Liver (tissue), 3 donors: Measurements from ENCODE around the gene DEXI.

Source experiments
- GABPA ChIP-seq, 2 donors: IDR thresholded peaks in 1 of 2; conservative IDR thresholded peaks in 1 of 2; 2 replicates each; pipeline ENCODE4 v1.6.1; 2016; ENCODE audit warnings: antibody characterized with exemption in 2 of 2, mild to moderate bottlenecking in 1 of 2, moderate library complexity in 1 of 2
- HNF4G ChIP-seq: IDR thresholded peaks from 2 replicates; pipeline ENCODE4 v1.6.1; 2016; ENCODE audit warnings: antibody characterized with exemption
- JUND ChIP-seq, 2 donors: IDR thresholded peaks; 2 replicates each; pipeline ENCODE4 v1.6.1; 2016; ENCODE audit warnings: antibody characterized with exemption in 2 of 2
- NR2F2 ChIP-seq: IDR thresholded peaks from 2 replicates; pipeline ENCODE4 v1.6.1; 2016; ENCODE audit warnings: antibody characterized with exemption
- RAD21 ChIP-seq, 2 donors: IDR thresholded peaks; 2 replicates each; pipeline ENCODE4 v1.6.1; 2016; ENCODE audit warnings: antibody characterized with exemption in 2 of 2, mild to moderate bottlenecking in 2 of 2
- RXRA ChIP-seq, 2 donors: IDR thresholded peaks; 2 replicates each; pipeline ENCODE4 v1.6.1; 2017 to 2018; ENCODE audit warnings: antibody characterized with exemption in 2 of 2, mild to moderate bottlenecking in 1 of 2
- YY1 ChIP-seq: IDR thresholded peaks from 2 replicates; pipeline ENCODE4 v1.6.1; 2016; ENCODE audit warnings: antibody characterized with exemption, mild to moderate bottlenecking
- TF ChIP-seq, protein P1 (sequence below): fragments of 150-350 bp; IDR thresholded peaks from 2 replicates; pipeline ENCODE4 v1.5.1; 2017; ENCODE audit warnings: improper control_type of control experiment, low read depth, low read length; ENCODE audit not compliant: missing input control
- TF ChIP-seq, protein P2 (sequence below): IDR thresholded peaks from 2 replicates; pipeline ENCODE4 v1.6.1; 2016; ENCODE audit warnings: antibody characterized with exemption
- TF ChIP-seq, protein P3 (sequence below): IDR thresholded peaks from 2 replicates; pipeline ENCODE4 v1.6.1; 2016; ENCODE audit warnings: antibody characterized with exemption, mild to moderate bottlenecking
- TF ChIP-seq, protein P4 (sequence below): IDR thresholded peaks from 2 replicates; pipeline ENCODE4 v1.6.1; 2016; ENCODE audit warnings: antibody characterized with exemption
- TF ChIP-seq, protein P5 (sequence below): IDR thresholded peaks from 2 replicates; pipeline ENCODE4 v1.6.1; 2016; ENCODE audit warnings: antibody characterized with exemption
- donor health status: healthy.
- donor health status: healthy.

DNA sequence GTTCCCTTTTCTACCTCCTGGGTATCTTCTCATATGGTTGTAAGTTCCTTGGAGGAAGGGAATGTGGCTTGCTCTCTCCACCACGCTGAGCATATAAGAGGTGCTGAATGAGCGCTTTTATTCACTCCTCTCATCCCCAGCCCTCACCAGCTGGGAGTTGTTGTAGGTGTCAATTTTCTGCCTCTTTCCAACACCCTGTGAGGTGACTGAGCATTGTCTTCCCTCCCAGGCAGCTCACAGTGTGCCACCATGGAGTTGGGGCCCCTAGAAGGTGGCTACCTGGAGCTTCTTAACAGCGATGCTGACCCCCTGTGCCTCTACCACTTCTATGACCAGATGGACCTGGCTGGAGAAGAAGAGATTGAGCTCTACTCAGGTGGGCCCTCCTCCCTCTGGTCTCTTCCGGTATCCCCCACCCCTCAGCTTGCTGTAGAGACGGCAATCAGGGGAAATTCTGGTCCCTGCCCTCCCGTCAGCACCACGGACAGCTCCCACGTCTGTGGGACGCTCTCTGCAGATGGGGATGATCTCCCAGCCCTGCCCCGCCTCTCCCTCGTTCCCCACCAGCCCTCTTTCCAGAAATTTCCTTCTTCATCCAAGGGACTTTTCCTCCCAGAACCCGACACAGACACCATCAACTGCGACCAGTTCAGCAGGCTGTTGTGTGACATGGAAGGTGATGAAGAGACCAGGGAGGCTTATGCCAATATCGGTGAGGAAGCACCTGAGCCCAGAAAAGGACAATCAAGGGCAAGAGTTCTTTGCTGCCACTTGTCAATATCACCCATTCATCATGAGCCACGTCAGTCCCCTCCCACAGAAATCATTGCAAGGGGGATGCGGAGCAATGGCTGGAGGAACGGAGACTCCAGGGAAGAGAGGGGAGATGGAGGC, 47.0 kb downstream of the DEXI start:
- TF ChIP-seq, protein P1, sequence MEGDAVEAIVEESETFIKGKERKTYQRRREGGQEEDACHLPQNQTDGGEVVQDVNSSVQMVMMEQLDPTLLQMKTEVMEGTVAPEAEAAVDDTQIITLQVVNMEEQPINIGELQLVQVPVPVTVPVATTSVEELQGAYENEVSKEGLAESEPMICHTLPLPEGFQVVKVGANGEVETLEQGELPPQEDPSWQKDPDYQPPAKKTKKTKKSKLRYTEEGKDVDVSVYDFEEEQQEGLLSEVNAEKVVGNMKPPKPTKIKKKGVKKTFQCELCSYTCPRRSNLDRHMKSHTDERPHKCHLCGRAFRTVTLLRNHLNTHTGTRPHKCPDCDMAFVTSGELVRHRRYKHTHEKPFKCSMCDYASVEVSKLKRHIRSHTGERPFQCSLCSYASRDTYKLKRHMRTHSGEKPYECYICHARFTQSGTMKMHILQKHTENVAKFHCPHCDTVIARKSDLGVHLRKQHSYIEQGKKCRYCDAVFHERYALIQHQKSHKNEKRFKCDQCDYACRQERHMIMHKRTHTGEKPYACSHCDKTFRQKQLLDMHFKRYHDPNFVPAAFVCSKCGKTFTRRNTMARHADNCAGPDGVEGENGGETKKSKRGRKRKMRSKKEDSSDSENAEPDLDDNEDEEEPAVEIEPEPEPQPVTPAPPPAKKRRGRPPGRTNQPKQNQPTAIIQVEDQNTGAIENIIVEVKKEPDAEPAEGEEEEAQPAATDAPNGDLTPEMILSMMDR, result no peak
- TF ChIP-seq, protein P2, sequence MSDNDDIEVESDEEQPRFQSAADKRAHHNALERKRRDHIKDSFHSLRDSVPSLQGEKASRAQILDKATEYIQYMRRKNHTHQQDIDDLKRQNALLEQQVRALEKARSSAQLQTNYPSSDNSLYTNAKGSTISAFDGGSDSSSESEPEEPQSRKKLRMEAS, result no peak
- TF ChIP-seq GABPA (IDR thresholded peaks at IDR 0.05 in 1 of 2, conservative IDR thresholded peaks at IDR 0.05 in 1 of 2), result no peak
- TF ChIP-seq, protein P3, sequence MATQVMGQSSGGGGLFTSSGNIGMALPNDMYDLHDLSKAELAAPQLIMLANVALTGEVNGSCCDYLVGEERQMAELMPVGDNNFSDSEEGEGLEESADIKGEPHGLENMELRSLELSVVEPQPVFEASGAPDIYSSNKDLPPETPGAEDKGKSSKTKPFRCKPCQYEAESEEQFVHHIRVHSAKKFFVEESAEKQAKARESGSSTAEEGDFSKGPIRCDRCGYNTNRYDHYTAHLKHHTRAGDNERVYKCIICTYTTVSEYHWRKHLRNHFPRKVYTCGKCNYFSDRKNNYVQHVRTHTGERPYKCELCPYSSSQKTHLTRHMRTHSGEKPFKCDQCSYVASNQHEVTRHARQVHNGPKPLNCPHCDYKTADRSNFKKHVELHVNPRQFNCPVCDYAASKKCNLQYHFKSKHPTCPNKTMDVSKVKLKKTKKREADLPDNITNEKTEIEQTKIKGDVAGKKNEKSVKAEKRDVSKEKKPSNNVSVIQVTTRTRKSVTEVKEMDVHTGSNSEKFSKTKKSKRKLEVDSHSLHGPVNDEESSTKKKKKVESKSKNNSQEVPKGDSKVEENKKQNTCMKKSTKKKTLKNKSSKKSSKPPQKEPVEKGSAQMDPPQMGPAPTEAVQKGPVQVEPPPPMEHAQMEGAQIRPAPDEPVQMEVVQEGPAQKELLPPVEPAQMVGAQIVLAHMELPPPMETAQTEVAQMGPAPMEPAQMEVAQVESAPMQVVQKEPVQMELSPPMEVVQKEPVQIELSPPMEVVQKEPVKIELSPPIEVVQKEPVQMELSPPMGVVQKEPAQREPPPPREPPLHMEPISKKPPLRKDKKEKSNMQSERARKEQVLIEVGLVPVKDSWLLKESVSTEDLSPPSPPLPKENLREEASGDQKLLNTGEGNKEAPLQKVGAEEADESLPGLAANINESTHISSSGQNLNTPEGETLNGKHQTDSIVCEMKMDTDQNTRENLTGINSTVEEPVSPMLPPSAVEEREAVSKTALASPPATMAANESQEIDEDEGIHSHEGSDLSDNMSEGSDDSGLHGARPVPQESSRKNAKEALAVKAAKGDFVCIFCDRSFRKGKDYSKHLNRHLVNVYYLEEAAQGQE, result peak; percentile 99
- no peak for TF ChIP-seq JUND (IDR thresholded peaks at IDR 0.05)
- no peak for TF ChIP-seq HNF4G
- TF ChIP-seq, protein P4, sequence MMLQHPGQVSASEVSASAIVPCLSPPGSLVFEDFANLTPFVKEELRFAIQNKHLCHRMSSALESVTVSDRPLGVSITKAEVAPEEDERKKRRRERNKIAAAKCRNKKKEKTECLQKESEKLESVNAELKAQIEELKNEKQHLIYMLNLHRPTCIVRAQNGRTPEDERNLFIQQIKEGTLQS, result no peak
- TF ChIP-seq YY1, result no peak
- TF ChIP-seq NR2F2, result no peak
- TF ChIP-seq RAD21 (IDR thresholded peaks at IDR 0.05), result no peak
- TF ChIP-seq RXRA (IDR thresholded peaks at IDR 0.05), result no peak
- TF ChIP-seq, protein P5, sequence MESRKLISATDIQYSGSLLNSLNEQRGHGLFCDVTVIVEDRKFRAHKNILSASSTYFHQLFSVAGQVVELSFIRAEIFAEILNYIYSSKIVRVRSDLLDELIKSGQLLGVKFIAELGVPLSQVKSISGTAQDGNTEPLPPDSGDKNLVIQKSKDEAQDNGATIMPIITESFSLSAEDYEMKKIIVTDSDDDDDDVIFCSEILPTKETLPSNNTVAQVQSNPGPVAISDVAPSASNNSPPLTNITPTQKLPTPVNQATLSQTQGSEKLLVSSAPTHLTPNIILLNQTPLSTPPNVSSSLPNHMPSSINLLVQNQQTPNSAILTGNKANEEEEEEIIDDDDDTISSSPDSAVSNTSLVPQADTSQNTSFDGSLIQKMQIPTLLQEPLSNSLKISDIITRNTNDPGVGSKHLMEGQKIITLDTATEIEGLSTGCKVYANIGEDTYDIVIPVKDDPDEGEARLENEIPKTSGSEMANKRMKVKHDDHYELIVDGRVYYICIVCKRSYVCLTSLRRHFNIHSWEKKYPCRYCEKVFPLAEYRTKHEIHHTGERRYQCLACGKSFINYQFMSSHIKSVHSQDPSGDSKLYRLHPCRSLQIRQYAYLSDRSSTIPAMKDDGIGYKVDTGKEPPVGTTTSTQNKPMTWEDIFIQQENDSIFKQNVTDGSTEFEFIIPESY, result no peak
